Osteoblast (primary cell): ENCODE data around the gene SLBP. TPM values are rescaled to one million over a fixed set of nuclear protein-coding genes. Genes with fewer than 3 reads are reported as not detected.

ENCODE experiments used
- DNase-seq: peaks from one replicate; pipeline ENCODE4 v3.0.0; 2011; ENCODE audit warnings: low spot score, mixed read lengths; ENCODE audit not compliant: insufficient read length; ENCODE audit errors: missing footprints
- H2AFZ ChIP-seq: 2 replicates; pipeline ENCODE4 v1.6.0; 2011; ENCODE audit warnings: mild to moderate bottlenecking, low read length
- H3K27ac ChIP-seq: 2 replicates; pipeline ENCODE4 v1.5.1; 2011; ENCODE audit warnings: mild to moderate bottlenecking, low read depth, low read length, moderate library complexity
- H3K27me3 ChIP-seq: 2 replicates; pipeline ENCODE4 v1.6.0; 2012; ENCODE audit warnings: mild to moderate bottlenecking, control low read depth, inconsistent platforms, low read length, moderate library complexity; ENCODE audit not compliant: insufficient read depth
- H3K36me3 ChIP-seq: 2 replicates; pipeline ENCODE4 v1.5.1; 2011; ENCODE audit warnings: mild to moderate bottlenecking, low read length, control low read depth, moderate library complexity; ENCODE audit not compliant: insufficient read depth
- H3K4me1 ChIP-seq: 2 replicates; pipeline ENCODE4 v1.5.1; 2011; ENCODE audit warnings: mild to moderate bottlenecking, low read length, control low read depth, moderate library complexity; ENCODE audit not compliant: insufficient read depth
- H3K4me2 ChIP-seq: 2 replicates; pipeline ENCODE4 v1.6.0; 2011; ENCODE audit warnings: mild to moderate bottlenecking, low read length; ENCODE audit not compliant: insufficient read depth
- H3K4me3 ChIP-seq: fragments of 200-600 bp; sonication (generic); 3 replicates; pipeline ENCODE4 v1.5.1; 2012; ENCODE audit warnings: mild to moderate bottlenecking, low read length, inconsistent platforms; ENCODE audit not compliant: insufficient read depth
- H3K79me2 ChIP-seq: 2 replicates; pipeline ENCODE4 v1.6.0; 2012; ENCODE audit warnings: mild to moderate bottlenecking, low read length, control low read depth, inconsistent platforms; ENCODE audit not compliant: insufficient read depth
- H3K9me3 ChIP-seq: 2 replicates; pipeline ENCODE4 v1.5.1; 2011; ENCODE audit warnings: low read depth, low read length, control low read depth
- H4K20me1 ChIP-seq: 2 replicates; pipeline ENCODE4 v1.6.0; 2012; ENCODE audit warnings: mild to moderate bottlenecking, low read length, control low read depth; ENCODE audit not compliant: insufficient read depth
- total RNA-seq: library from RNA; depleted of rRNA; stranded (reverse); fragments of >200 nt; gene quantifications from 2 replicates; pipeline ENCODE4 v1.2.3, GENCODE V29; 2012
- TF ChIP-seq, protein P1 (sequence below): IDR thresholded peaks from 2 replicates; pipeline ENCODE4 v1.5.1; 2011; ENCODE audit warnings: mild to moderate bottlenecking, low read depth, low read length, moderate library complexity; ENCODE audit errors: extremely low read depth

SLBP gene
- total RNA-seq, 1 donor: 55.7 TPM

DNA sequence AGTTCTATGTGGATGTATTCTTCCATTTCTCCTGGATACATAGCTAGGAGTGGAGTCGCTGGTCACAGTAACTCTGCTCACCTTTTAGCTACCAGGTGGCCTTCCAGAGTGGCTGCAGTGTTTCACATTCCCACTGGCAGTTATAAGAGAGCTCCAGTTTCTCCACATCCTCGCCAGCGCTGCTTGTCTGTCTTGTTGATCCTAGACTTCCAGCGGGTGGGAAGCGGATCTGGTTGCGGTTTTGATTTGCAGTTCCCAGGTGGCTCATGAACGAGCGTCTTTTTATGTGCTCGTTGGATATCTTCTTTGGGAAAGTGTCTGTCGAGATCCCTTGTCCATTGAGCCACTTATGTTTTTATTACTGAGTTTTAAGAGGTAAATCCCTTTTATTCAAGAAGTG, 20.8 kb upstream of the SLBP start:
- no peak for DNase-seq
- H3K36me3 ChIP-seq: peaks cover 54% of the 10 kb centered on the region
- no peak overlapping the region for H2AFZ ChIP-seq
- H3K79me2 ChIP-seq: peaks cover 50% of the 10 kb centered on the region
- H3K27ac ChIP-seq: no peak overlapping the region
- TF ChIP-seq, protein P1, sequence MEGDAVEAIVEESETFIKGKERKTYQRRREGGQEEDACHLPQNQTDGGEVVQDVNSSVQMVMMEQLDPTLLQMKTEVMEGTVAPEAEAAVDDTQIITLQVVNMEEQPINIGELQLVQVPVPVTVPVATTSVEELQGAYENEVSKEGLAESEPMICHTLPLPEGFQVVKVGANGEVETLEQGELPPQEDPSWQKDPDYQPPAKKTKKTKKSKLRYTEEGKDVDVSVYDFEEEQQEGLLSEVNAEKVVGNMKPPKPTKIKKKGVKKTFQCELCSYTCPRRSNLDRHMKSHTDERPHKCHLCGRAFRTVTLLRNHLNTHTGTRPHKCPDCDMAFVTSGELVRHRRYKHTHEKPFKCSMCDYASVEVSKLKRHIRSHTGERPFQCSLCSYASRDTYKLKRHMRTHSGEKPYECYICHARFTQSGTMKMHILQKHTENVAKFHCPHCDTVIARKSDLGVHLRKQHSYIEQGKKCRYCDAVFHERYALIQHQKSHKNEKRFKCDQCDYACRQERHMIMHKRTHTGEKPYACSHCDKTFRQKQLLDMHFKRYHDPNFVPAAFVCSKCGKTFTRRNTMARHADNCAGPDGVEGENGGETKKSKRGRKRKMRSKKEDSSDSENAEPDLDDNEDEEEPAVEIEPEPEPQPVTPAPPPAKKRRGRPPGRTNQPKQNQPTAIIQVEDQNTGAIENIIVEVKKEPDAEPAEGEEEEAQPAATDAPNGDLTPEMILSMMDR: no peak
- H3K4me3 ChIP-seq: no peak overlapping the region
- no peak overlapping the region for H3K4me2 ChIP-seq
- peaks cover 7% of the 10 kb centered on the region for H4K20me1 ChIP-seq
- H3K4me1 ChIP-seq: peaks cover 5% of the 10 kb centered on the region
- H3K27me3 ChIP-seq: no peaks in the 10 kb centered on the region
- H3K9me3 ChIP-seq: peaks cover 4% of the 10 kb centered on the region

DNA sequence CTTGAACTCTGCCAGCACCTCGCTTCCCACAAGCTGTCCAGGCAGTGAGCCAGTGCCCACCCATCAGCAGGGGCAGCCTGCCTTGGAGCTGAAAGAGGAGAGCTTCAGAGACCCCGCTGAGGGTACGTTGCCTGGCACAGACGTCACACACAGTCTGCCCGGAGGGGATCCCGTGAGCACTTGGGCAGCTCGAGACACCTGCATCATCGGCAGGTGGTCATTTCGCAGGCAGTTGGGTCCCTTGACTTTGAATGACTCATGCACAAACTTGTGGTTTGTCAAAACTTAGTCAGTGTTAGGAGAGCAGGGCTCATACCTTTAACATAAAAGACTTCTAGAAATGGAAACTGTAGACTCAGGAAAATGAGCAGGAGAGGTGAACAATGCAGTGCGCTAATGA, 19.1 kb upstream of the SLBP start:
- Histone ChIP-seq H3K36me3 (peaks cover 46% of the 10 kb centered on the region), H3K9me3 (no peaks in the 10 kb centered on the region), H3K4me1 (peaks cover 18% of the 10 kb centered on the region), H4K20me1 (peaks cover 9% of the 10 kb centered on the region), H3K27ac (no peak overlapping the region), H3K4me3 (no peak overlapping the region), H3K79me2 (peaks cover 64% of the 10 kb centered on the region), H3K4me2 (no peak overlapping the region), H3K27me3 (no peaks in the 10 kb centered on the region), H2AFZ (no peak overlapping the region)
- DNase-seq: peak; percentile 83
- TF ChIP-seq, protein P1: no peak

- no peak overlapping the region for H2AFZ ChIP-seq
These were observed 18.5 kb upstream of the SLBP start for GRCh38 chr4:1730532-1731135.

More at GRCh38 chr4:1730532-1731135, 18.5 kb upstream of the SLBP start:
- Histone ChIP-seq H3K9me3 (no peaks in the 10 kb centered on the region), H3K4me3 (no peak overlapping the region), H3K27me3 (no peaks in the 10 kb centered on the region), H3K27ac (no peak overlapping the region), H3K36me3 (peaks cover 46% of the 10 kb centered on the region), H3K4me1 (peaks cover 18% of the 10 kb centered on the region), H3K79me2 (peaks cover 70% of the 10 kb centered on the region), H4K20me1 (peaks cover 12% of the 10 kb centered on the region), H3K4me2 (no peak overlapping the region)
- TF ChIP-seq, protein P1: no peak
- DNase-seq: peak; percentile 74
